ENCODE measurements around the gene TTC16. TPM values are rescaled to one million over a fixed set of nuclear protein-coding genes. Genes with fewer than 3 reads are reported as not detected.

Gene TTC16
- total RNA-seq, 1 donor from 2014 or later, result not detected

GRCh38 chr9:127708952-127709587 is 6.8 kb upstream of the TTC16 start:
- Histone ChIP-seq H3K4me2 (ENCODE audit: low read length) (no peak overlapping the region), H3K4me1 (ENCODE audit: insufficient read depth, low read length) (no peaks in the 10 kb centered on the region), H4K20me1 (ENCODE audit: insufficient read depth, low read length) (peaks cover 35% of the 10 kb centered on the region), H3K9me3 (ENCODE audit: insufficient read depth, low read depth, low read length) (no peaks in the 10 kb centered on the region), H2AFZ (ENCODE audit: low read depth, low read length) (no peak overlapping the region), H3K36me3 (ENCODE audit: insufficient read depth, low read length) (no peaks in the 10 kb centered on the region), H3K27ac (ENCODE audit: low read depth, low read length) (no peak overlapping the region), H3K27me3 (ENCODE audit: insufficient read depth, low read length) (no peaks in the 10 kb centered on the region), H3K9ac (ENCODE audit: low read length) (no peak overlapping the region), H3K79me2 (ENCODE audit: insufficient read depth, low read length) (peaks cover under 1% of the 10 kb centered on the region), H3K4me3 (ENCODE audit: insufficient read depth, low read depth, low read length) (no peak overlapping the region)
- FAIRE-seq (no peak), DNase-seq (ENCODE audit: low read depth) (no peak)
- Mint-ChIP-seq H3K4me3 (ENCODE audit: unreplicated experiment) (no peak overlapping the region), H3K9me3 (ENCODE audit: unreplicated experiment) (no peaks in the 10 kb centered on the region), H3K4me1 (ENCODE audit: low read depth, unreplicated experiment) (no peaks in the 10 kb centered on the region), H3K27me3 (ENCODE audit: low read depth, unreplicated experiment) (peaks cover 6% of the 10 kb centered on the region), H3K36me3 (ENCODE audit: low read depth, unreplicated experiment) (peaks cover 12% of the 10 kb centered on the region), H3K27ac (ENCODE audit: unreplicated experiment) (no peak overlapping the region)
- no peak for TF ChIP-seq EZH2 (IDR thresholded peaks at IDR 0.05; ENCODE audit: insufficient read depth, low read length)
- TF ChIP-seq CTCF (IDR thresholded peaks at IDR 0.05; ENCODE audit: insufficient read depth, low read depth, low read length), result no peak

GRCh38 chr9:127710204-127710783 is 5.6 kb upstream of the TTC16 start:
- no peak for FAIRE-seq
- H3K27ac Mint-ChIP-seq (ENCODE audit: unreplicated experiment), result no peak overlapping the region
- no peak overlapping the region for H3K4me3 Mint-ChIP-seq (ENCODE audit: unreplicated experiment)

More at GRCh38 chr9:127710204-127710783, 5.6 kb upstream of the TTC16 start:
- Histone ChIP-seq H4K20me1 (ENCODE audit: insufficient read depth, low read length) (peaks cover 40% of the 10 kb centered on the region), H3K4me1 (ENCODE audit: insufficient read depth, low read length) (peaks cover 8% of the 10 kb centered on the region), H3K27ac (ENCODE audit: low read depth, low read length) (no peak overlapping the region), H3K9me3 (ENCODE audit: insufficient read depth, low read depth, low read length) (no peaks in the 10 kb centered on the region), H2AFZ (ENCODE audit: low read depth, low read length) (no peak overlapping the region), H3K4me3 (ENCODE audit: insufficient read depth, low read depth, low read length) (no peak overlapping the region), H3K79me2 (ENCODE audit: insufficient read depth, low read length) (peaks cover 9% of the 10 kb centered on the region), H3K4me2 (ENCODE audit: low read length) (no peak overlapping the region), H3K9ac (ENCODE audit: low read length) (no peak overlapping the region), H3K27me3 (ENCODE audit: insufficient read depth, low read length) (no peaks in the 10 kb centered on the region), H3K36me3 (ENCODE audit: insufficient read depth, low read length) (no peaks in the 10 kb centered on the region)
- H3K9me3 Mint-ChIP-seq (ENCODE audit: unreplicated experiment), result no peaks in the 10 kb centered on the region
- TF ChIP-seq CTCF (IDR thresholded peaks at IDR 0.05; ENCODE audit: insufficient read depth, low read depth, low read length) (no peak), EZH2 (IDR thresholded peaks at IDR 0.05; ENCODE audit: insufficient read depth, low read length) (no peak)
- H3K36me3 Mint-ChIP-seq (ENCODE audit: low read depth, unreplicated experiment), result peaks cover 12% of the 10 kb centered on the region
- H3K27me3 Mint-ChIP-seq (ENCODE audit: low read depth, unreplicated experiment), result peaks cover 6% of the 10 kb centered on the region
- no peak for DNase-seq (ENCODE audit: low read depth)
- H3K4me1 Mint-ChIP-seq (ENCODE audit: low read depth, unreplicated experiment), result no peaks in the 10 kb centered on the region
